GM19324 (cell line): ENCODE data around the gene MRPL42.
"Not testable (repeated sequence)": the region's sequence is repeated elsewhere in the genome, so short reads cannot be mapped to it uniquely, and the experiment has no call there.

Experiments used
- ATAC-seq: cut with Tn5 transposase; IDR thresholded peaks from one replicate; pipeline ENCODE4 v1.9.1; 2021; ENCODE audit warnings: mild to moderate bottlenecking, moderate library complexity; ENCODE audit not compliant: unreplicated experiment, low FRiP score

MRPL42 gene

DNA sequence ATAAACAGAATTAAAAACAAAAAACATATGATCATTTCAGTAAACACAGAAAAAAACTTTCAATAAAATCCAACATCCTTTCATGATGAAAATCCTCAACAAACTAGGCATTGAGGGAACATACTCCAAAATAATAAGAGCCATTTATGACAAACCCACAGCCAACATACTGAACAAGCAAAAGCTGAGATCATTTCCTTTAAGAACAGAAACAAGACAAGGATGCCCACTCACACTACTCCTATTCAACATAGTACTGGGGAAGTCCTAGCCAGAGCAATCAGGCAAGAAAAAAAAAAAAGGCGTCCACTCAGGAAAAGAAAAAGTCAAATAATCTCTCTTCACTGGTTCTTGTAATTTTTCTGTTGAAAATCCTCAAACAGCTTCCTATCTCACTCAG lies 30.1 kb downstream of the MRPL42 start:
- no peak for ATAC-seq

DNA sequence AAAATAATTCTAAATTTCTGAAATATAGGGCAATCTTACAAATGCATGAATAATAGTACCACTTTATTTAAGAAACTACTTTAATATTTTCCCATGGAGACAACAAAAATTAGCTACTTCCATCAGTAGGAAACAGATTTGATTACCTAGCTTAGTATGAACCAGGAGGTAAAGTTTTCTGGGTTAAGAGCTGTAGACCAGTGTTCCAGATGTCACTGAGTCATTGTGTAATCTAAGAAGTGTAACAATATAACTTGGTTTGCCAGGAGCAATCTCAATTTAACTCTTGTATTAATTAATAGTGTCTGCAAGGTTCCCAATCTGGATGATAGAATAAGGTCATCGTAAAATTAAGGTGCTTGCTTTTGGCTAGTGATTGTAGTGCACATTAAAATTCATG lies 31.5 kb downstream of the MRPL42 start:
- not testable (repeated sequence) for ATAC-seq

GRCh38 chr12:93500201-93500600 lies 32.9 kb downstream of the MRPL42 start:
- no peak for ATAC-seq

- ATAC-seq, result no peak
These were observed 33.4 kb downstream of the MRPL42 start for GRCh38 chr12:93500667-93501066.

GRCh38 chr12:93502802-93503623 lies 35.7 kb downstream of the MRPL42 start:
- ATAC-seq, result no peak

GRCh38 chr12:93507165-93507564 lies 39.9 kb downstream of the MRPL42 start:
- ATAC-seq, result no peak

DNA sequence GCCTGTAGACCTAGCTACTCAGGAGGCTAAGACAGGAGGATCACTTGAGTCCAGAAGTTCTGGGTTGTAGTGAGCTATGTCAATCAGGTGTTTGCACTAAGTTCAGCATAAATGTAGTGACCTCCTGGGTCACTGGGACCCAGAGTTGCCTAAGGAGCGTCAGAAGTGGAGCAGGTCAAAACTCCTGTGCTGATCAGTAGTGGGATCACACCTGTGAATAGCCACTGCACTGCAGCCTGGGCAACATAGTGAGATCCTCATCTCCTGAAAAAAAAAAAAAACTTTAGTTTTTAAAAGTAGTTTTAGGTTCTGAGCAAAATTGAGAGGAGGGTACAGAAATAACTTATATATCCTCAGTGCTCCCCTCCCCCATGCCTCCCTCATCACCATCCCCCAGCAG lies 42.2 kb downstream of the MRPL42 start:
- ATAC-seq, result no peak

DNA sequence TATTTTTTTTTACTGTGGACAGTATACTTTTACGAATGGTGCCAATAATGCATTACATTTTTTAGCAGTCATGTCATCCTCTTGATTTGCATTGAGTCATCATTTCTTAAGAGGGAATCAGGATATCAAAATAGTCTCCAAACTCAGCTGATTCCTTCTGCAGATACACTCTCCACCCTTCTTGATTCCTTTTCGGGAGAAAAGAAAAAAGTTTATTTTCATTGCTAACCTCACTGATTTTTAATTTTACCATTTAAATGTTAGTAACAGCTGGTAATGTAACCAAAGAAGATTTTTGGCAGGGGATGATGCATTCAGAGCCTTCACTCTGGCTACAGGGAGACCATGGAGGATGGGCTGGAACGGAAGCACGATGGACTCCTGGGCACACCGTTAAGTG lies 47.5 kb downstream of the MRPL42 start:
- no peak for ATAC-seq

GRCh38 chr12:93518725-93519124 lies 51.4 kb downstream of the MRPL42 start:
- no peak for ATAC-seq

DNA sequence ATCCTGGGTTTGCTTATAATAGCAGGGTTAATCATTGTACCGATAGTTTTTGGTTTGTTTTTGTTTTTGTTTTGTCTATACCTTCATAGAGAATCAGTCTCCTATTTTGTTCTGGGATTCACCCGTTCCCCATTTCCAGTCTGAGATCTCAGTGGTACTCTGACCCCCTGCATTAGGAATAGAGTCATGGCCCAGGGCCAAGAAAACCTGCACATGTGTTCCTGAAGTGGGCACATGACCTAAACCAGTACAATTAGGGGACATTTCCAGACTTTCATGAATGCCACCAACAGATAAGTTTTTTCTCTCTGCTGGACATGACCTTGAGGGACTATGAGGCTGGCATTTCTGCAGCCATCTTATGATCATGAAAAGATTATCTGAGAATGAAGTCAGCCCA lies 52.5 kb downstream of the MRPL42 start:
- ATAC-seq, result no peak

DNA sequence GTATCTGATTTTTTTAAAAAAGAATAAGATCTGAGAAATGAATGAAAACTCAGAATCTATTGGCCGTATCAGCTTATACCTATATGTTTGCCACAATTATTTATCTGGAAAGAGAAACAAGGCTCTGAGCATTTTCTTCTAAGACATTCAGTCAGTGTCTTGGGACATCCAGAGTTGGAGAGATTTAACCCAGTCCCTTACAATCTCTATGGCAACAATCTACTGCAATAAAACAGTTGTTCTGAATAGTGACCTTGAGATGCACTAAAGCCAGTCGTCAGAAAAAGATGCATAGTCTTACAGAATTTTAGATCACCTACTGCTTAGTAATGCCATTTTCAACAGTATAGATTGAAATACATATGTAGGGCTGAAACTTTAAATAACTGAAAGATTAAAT lies 53.1 kb downstream of the MRPL42 start:
- ATAC-seq, result no peak

GRCh38 chr12:93521225-93522080 lies 54.1 kb downstream of the MRPL42 start:
- ATAC-seq, result no peak

- ATAC-seq, result no peak
These were observed 57.2 kb downstream of the MRPL42 start for GRCh38 chr12:93524386-93525133.

DNA sequence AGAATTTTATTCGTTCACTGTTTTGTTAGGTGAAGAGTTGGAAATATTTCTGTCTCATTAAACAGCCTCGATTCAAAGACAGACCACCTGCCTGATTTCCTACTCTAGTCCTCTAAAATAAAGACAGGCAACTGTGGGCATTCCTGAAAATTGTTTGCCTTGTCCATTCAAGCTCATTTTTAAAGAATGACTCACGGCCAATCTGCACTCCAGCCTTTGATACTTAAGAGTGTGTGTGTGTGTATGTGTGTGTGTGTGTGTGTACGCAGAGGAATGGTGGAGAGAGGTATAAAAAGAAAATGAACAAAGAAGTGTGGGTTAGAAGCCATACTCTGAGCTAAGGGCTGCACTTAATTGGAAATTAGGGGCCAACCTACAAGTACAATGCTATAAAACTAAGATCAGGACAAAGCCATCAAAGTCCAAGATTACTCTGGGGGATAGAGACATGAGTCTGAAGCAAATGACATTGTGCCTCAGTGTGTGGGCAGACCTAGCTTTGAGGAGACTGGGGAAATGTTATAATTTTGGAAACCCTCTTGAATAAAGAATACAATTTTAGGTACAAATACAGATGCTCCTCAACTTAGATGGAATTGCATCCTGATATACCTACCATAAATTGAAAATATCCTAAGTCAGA lies 59.6 kb downstream of the MRPL42 start:
- ATAC-seq, result no peak

GRCh38 chr12:93530358-93530757 lies 63.0 kb downstream of the MRPL42 start:
- no peak for ATAC-seq

- no peak for ATAC-seq
These were observed 66.0 kb downstream of the MRPL42 start for GRCh38 chr12:93533310-93533709.

- peak; percentile 39 for ATAC-seq
These were observed 68.9 kb downstream of the MRPL42 start for GRCh38 chr12:93536111-93536765.

GRCh38 chr12:93536766-93537488 lies 69.6 kb downstream of the MRPL42 start:
- ATAC-seq, result peak; percentile 80

DNA sequence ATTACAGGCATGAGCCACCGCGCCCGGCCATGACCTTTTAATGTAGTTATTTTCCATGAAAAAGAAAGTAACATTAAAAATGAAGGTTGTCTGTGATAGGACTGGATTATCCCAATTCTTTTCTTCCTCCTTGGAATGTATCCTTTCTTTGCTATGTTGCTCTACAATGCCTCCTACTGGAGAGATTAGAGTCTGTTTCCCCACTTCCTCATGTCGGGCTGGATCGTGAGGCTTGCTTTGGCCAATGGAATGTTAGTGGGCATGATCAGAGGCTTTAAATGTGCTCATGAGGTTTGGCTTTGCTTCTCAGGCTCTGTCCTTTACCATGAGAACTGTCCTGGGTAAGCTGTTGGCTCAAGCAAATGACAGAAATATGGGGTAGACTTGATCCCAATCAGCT lies 70.5 kb downstream of the MRPL42 start:
- ATAC-seq, result no peak
